Urinary bladder (tissue), 4 donors: ENCODE data around the gene ALDH3A2. TPM values are rescaled to one million over a fixed set of nuclear protein-coding genes. Genes with fewer than 3 reads are reported as not detected.
"Not testable (repeated sequence)": the region's sequence is repeated elsewhere in the genome, so short reads cannot be mapped to it uniquely, and the experiment has no call there.

ENCODE experiments used
- DNase-seq: peaks from one replicate; pipeline ENCODE4 v3.0.0-alpha.2; 2015; ENCODE audit errors: extremely low spot score
- H3K27ac ChIP-seq: one replicate; pipeline ENCODE4 v1.5.1; 2013; ENCODE audit warnings: low read depth, mild to moderate bottlenecking, moderate library complexity
- H3K36me3 ChIP-seq: one replicate; pipeline ENCODE4 v1.6.1; 2013; ENCODE audit warnings: mild to moderate bottlenecking, moderate library complexity; ENCODE audit not compliant: insufficient read depth
- H3K4me1 ChIP-seq: one replicate; pipeline ENCODE4 v1.6.1; 2013; ENCODE audit warnings: mild to moderate bottlenecking, moderate library complexity; ENCODE audit not compliant: insufficient read depth
- H3K4me3 ChIP-seq: one replicate; pipeline ENCODE4 v1.5.1; 2013; ENCODE audit warnings: low read depth, low read length
- WGBS: extraction: QIAGEN DNeasy Blood & Tissue Kit; methylation state at CpG from one replicate; pipeline ENCODE4 v1.1.7; 2013; 5-methylcytosine and 5-hydroxymethylcytosine counted together
- polyA plus RNA-seq: library from polyadenylated mRNA; stranded (reverse); fragments of 200-250 nt; gene quantifications from one replicate; pipeline ENCODE4 v1.2.3, GENCODE V29; 2013
- total RNA-seq: library from RNA; depleted of rRNA; stranded (reverse); fragments of >200 nt; gene quantifications from one replicate; pipeline ENCODE4 v1.2.3, GENCODE V29; 2014
- donor health status: healthy with polysubstance abuse.
- donor health status: healthy.

ALDH3A2 gene
- total and polyA plus RNA-seq, 2 donors, result 43.7 to 92.0 TPM

GRCh38 chr17:19677736-19678379 is 29.3 kb downstream of the ALDH3A2 start:
- 95% methylated on average over 5 of the region's 5 CpGs for WGBS
- no peak for DNase-seq
- H3K27ac ChIP-seq, result no peak overlapping the region
- H3K4me3 ChIP-seq, result no peak overlapping the region
- H3K36me3 ChIP-seq, result no peaks in the 10 kb centered on the region
- H3K4me1 ChIP-seq, result no peaks in the 10 kb centered on the region

- no peaks in the 10 kb centered on the region for H3K4me1 ChIP-seq
- no peaks in the 10 kb centered on the region for H3K36me3 ChIP-seq
- 78% methylated on average over 18 of the region's 18 CpGs for WGBS
Measured at GRCh38 chr17:19678581-19679453, 30.3 kb downstream of the ALDH3A2 start.

GRCh38 chr17:19683117-19683516 is 34.6 kb downstream of the ALDH3A2 start:
- no peak overlapping the region for H3K27ac ChIP-seq
- no peaks in the 10 kb centered on the region for H3K36me3 ChIP-seq
- WGBS, result 90% methylated on average over 2 of the region's 2 CpGs
- no peaks in the 10 kb centered on the region for H3K4me1 ChIP-seq
- H3K4me3 ChIP-seq, result no peak overlapping the region
- no peak for DNase-seq

More at GRCh38 chr17:19678581-19679453, 30.3 kb downstream of the ALDH3A2 start:
- H3K27ac ChIP-seq, result no peak overlapping the region
- no peak overlapping the region for H3K4me3 ChIP-seq
- DNase-seq, result no peak

- H3K4me1 ChIP-seq, H3K4me3 ChIP-seq, DNase-seq, H3K27ac ChIP-seq, H3K36me3 ChIP-seq: not testable (repeated sequence)
- 91% methylated on average over 30 of the region's 32 CpGs for WGBS
Measured at GRCh38 chr17:19684909-19685580, 36.5 kb downstream of the ALDH3A2 start.

GRCh38 chr17:19686400-19687090 is 38.0 kb downstream of the ALDH3A2 start:
- H3K4me1 ChIP-seq, result no peaks in the 10 kb centered on the region
- no peak for DNase-seq
- no peak overlapping the region for H3K27ac ChIP-seq
- no peak overlapping the region for H3K4me3 ChIP-seq
- WGBS, result 98% methylated on average over 2 of the region's 2 CpGs
- no peaks in the 10 kb centered on the region for H3K36me3 ChIP-seq

GRCh38 chr17:19702217-19702641 is 53.7 kb downstream of the ALDH3A2 start:
- Histone ChIP-seq H3K4me3 (no peak overlapping the region), H3K36me3 (no peaks in the 10 kb centered on the region), H3K4me1 (no peaks in the 10 kb centered on the region), H3K27ac (no peak overlapping the region)
- no peak for DNase-seq
- 73% methylated on average over 4 of the region's 4 CpGs for WGBS

GRCh38 chr17:19703106-19703827 is 54.7 kb downstream of the ALDH3A2 start:
- H3K27ac ChIP-seq, result no peak overlapping the region
- H3K4me1 ChIP-seq, result no peaks in the 10 kb centered on the region
- H3K4me3 ChIP-seq, result no peak overlapping the region
- 65% methylated on average over 10 of the region's 10 CpGs for WGBS
- H3K36me3 ChIP-seq, result no peaks in the 10 kb centered on the region
- DNase-seq, result no peak

GRCh38 chr17:19703828-19704613 is 55.5 kb downstream of the ALDH3A2 start:
- 71% methylated on average over 17 of the region's 17 CpGs for WGBS

GRCh38 chr17:19705201-19705600 is 56.6 kb downstream of the ALDH3A2 start:
- DNase-seq, result no peak
- 88% methylated on average over 13 of the region's 13 CpGs for WGBS
- H3K4me3 ChIP-seq, result no peak overlapping the region
- H3K4me1 ChIP-seq, result no peaks in the 10 kb centered on the region
- no peaks in the 10 kb centered on the region for H3K36me3 ChIP-seq
- no peak overlapping the region for H3K27ac ChIP-seq

More at GRCh38 chr17:19703828-19704613, 55.5 kb downstream of the ALDH3A2 start:
- no peaks in the 10 kb centered on the region for H3K36me3 ChIP-seq
- no peak overlapping the region for H3K4me3 ChIP-seq
- no peak for DNase-seq
- H3K4me1 ChIP-seq, result no peaks in the 10 kb centered on the region
- H3K27ac ChIP-seq, result no peak overlapping the region

- no peak for DNase-seq
- no peaks in the 10 kb centered on the region for H3K36me3 ChIP-seq
- 89% methylated on average over 22 of the region's 22 CpGs for WGBS
- H3K27ac ChIP-seq, result no peak overlapping the region
- no peak overlapping the region for H3K4me3 ChIP-seq
- H3K4me1 ChIP-seq, result no peaks in the 10 kb centered on the region
Measured at GRCh38 chr17:19705771-19706770, 57.5 kb downstream of the ALDH3A2 start.
